Measurements from ENCODE around the gene MYBBP1A. TPM values are rescaled to one million over a fixed set of nuclear protein-coding genes. Genes with fewer than 3 reads are reported as not detected.

MYBBP1A gene
- polyA plus RNA-seq, 3 donors, result 4.2 to 22.3 (median 5.3) TPM

- Histone ChIP-seq H3K36me3 (replicated peaks in 1 of 2; ENCODE audit: control insufficient read depth in 1 of 2, insufficient read depth in 2 of 2, low read length in 2 of 2) (no peaks in the 10 kb centered on the region), H3K27me3 (ENCODE audit: control insufficient read depth in 2 of 2, insufficient read depth in 2 of 2, low read length in 2 of 2) (peaks cover 19 to 51% of the 10 kb centered on the region in 2 donors), H4K20me1 (ENCODE audit: insufficient read depth, low read length) (no peaks in the 10 kb centered on the region), H3K4me3 (replicated peaks in 1 of 3; ENCODE audit: low read depth in 2 of 3, low read length in 3 of 3) (no peak overlapping the region), H3K9ac (ENCODE audit: insufficient read depth, low read length, poor library complexity, severe bottlenecking) (no peak overlapping the region), H3K27ac (ENCODE audit: low read depth in 1 of 2, low read length in 2 of 2) (no peak overlapping the region), H3K4me1 (ENCODE audit: control insufficient read depth in 1 of 2, insufficient read depth in 2 of 2, low read length in 2 of 2) (peaks cover 5 to 10% of the 10 kb centered on the region in 2 donors), H3K9me3 (replicated peaks in 1 of 2; ENCODE audit: control insufficient read depth in 1 of 2, insufficient read depth in 1 of 2, low read length in 2 of 2) (peaks cover 0 to 10% of the 10 kb centered on the region in 2 donors), H2AFZ (ENCODE audit: insufficient read depth, low read depth, low read length, poor library complexity, severe bottlenecking) (no peak overlapping the region), H3K79me2 (ENCODE audit: insufficient read depth, low read length) (no peaks in the 10 kb centered on the region), H3K4me2 (replicated peaks; ENCODE audit: extremely low read depth, low read length, poor library complexity, severe bottlenecking) (no peak overlapping the region)
- peaks cover 0 to 1% of the 10 kb centered on the region in 2 donors for H3K36me3 Mint-ChIP-seq
- peaks cover 46 to 70% (median 54%) of the 10 kb centered on the region in 3 donors for H3K27me3 Mint-ChIP-seq (ENCODE audit: low read depth in 3 of 3)
- peaks cover 0 to 7% (median 3%) of the 10 kb centered on the region in 7 donors for H3K9me3 Mint-ChIP-seq
- H3K4me1 Mint-ChIP-seq, result peaks cover 3% of the 10 kb centered on the region
- no peak for DNase-seq
- TF ChIP-seq, protein P1, sequence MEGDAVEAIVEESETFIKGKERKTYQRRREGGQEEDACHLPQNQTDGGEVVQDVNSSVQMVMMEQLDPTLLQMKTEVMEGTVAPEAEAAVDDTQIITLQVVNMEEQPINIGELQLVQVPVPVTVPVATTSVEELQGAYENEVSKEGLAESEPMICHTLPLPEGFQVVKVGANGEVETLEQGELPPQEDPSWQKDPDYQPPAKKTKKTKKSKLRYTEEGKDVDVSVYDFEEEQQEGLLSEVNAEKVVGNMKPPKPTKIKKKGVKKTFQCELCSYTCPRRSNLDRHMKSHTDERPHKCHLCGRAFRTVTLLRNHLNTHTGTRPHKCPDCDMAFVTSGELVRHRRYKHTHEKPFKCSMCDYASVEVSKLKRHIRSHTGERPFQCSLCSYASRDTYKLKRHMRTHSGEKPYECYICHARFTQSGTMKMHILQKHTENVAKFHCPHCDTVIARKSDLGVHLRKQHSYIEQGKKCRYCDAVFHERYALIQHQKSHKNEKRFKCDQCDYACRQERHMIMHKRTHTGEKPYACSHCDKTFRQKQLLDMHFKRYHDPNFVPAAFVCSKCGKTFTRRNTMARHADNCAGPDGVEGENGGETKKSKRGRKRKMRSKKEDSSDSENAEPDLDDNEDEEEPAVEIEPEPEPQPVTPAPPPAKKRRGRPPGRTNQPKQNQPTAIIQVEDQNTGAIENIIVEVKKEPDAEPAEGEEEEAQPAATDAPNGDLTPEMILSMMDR (IDR thresholded peaks at IDR 0.05), result no peak
- intact Hi-C loops (cut with micrococcal nuclease), result no loop called here
- H3K4me3 Mint-ChIP-seq, result peak overlapping the region in 1 of 2 donors; percentile 42
- H3K27ac Mint-ChIP-seq, result no peak overlapping the region
- 93% methylated on average over 9 of the region's 9 CpGs for WGBS (ENCODE audit: insufficient coverage)
These were observed 30.9 kb upstream of the MYBBP1A start for GRCh38 chr17:4586043-4586442.

GRCh38 chr17:4585638-4585994, 30.4 kb upstream of the MYBBP1A start:
- H3K27me3 Mint-ChIP-seq (ENCODE audit: low read depth in 3 of 3), result peaks cover 44 to 71% (median 56%) of the 10 kb centered on the region in 3 donors

More at GRCh38 chr17:4585638-4585994, 30.4 kb upstream of the MYBBP1A start:
- Mint-ChIP-seq H3K4me3 (peak overlapping the region in 1 of 2 donors; percentile 83), H3K36me3 (peaks cover 0 to 1% of the 10 kb centered on the region in 2 donors), H3K9me3 (peaks cover 0 to 7% (median 3%) of the 10 kb centered on the region in 7 donors), H3K27ac (no peak overlapping the region), H3K4me1 (peaks cover 3% of the 10 kb centered on the region)
- WGBS (ENCODE audit: insufficient coverage), result no CpG with 5 or more reads among the region's 7 CpGs
- peaks cover 19 to 51% of the 10 kb centered on the region in 2 donors for H3K27me3 ChIP-seq (ENCODE audit: control insufficient read depth in 2 of 2, insufficient read depth in 2 of 2, low read length in 2 of 2)
- H3K4me3 ChIP-seq (replicated peaks in 1 of 3; ENCODE audit: low read depth in 2 of 3, low read length in 3 of 3), result no peak overlapping the region
- no peaks in the 10 kb centered on the region for H3K36me3 ChIP-seq (replicated peaks in 1 of 2; ENCODE audit: control insufficient read depth in 1 of 2, insufficient read depth in 2 of 2, low read length in 2 of 2)
- H3K4me2 ChIP-seq (replicated peaks; ENCODE audit: extremely low read depth, low read length, poor library complexity, severe bottlenecking), result no peak overlapping the region
- no peak overlapping the region for H3K9ac ChIP-seq (ENCODE audit: insufficient read depth, low read length, poor library complexity, severe bottlenecking)
- TF ChIP-seq, protein P1 (IDR thresholded peaks at IDR 0.05), result no peak
- H2AFZ ChIP-seq (ENCODE audit: insufficient read depth, low read depth, low read length, poor library complexity, severe bottlenecking), result no peak overlapping the region
- DNase-seq, result no peak
- peaks cover 0 to 10% of the 10 kb centered on the region in 2 donors for H3K9me3 ChIP-seq (replicated peaks in 1 of 2; ENCODE audit: control insufficient read depth in 1 of 2, insufficient read depth in 1 of 2, low read length in 2 of 2)
- H4K20me1 ChIP-seq (ENCODE audit: insufficient read depth, low read length), result no peaks in the 10 kb centered on the region
- H3K27ac ChIP-seq (ENCODE audit: low read depth in 1 of 2, low read length in 2 of 2), result no peak overlapping the region
- peaks cover 5 to 10% of the 10 kb centered on the region in 2 donors for H3K4me1 ChIP-seq (ENCODE audit: control insufficient read depth in 1 of 2, insufficient read depth in 2 of 2, low read length in 2 of 2)
- intact Hi-C loops (cut with micrococcal nuclease), result no loop called here
- H3K79me2 ChIP-seq (ENCODE audit: insufficient read depth, low read length), result no peaks in the 10 kb centered on the region
